Measurements from ENCODE around the gene BNIP5. TPM values are rescaled to one million over a fixed set of nuclear protein-coding genes. Genes with fewer than 3 reads are reported as not detected.
A peak's percentile ranks its signal among the peaks of the same experiment; 100 is the strongest.

Gene BNIP5
- total and polyA plus RNA-seq, 8 donors = 2.4 to 14.8 (median 4.6) TPM

DNA sequence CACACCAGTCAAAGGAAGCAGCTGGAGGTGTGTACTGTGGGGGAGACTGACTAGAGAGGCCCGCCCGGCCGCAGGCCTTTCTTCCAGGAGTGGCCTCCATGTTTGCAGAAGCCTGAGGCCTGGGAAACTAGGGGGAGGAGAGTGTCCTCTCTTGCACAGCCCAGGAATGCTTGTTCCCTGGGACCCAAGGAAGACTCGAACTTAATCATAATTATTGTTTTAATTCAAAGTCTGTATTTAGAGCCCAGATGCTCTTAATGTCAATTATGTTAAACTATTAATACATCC, 23.1 kb downstream of the BNIP5 start:
- intact Hi-C loops (cut with DNase I; ENCODE audit: low total_unique reads) = no loop called here

GRCh38 chr6:36312854-36313648, 23.6 kb downstream of the BNIP5 start:
- H3K4me3 ChIP-seq = no peak overlapping the region
- 53 to 75% (median 60%) methylated on average over 4 to 8 of the region's 8 CpGs for WGBS, 5 donors
- intact Hi-C loops (cut with DNase I; ENCODE audit: low total_unique reads) = no loop called here
- peaks cover 0 to 4% (median 0%) of the 10 kb centered on the region in 4 donors for H3K9me3 ChIP-seq
- TF ChIP-seq POLR2A (IDR thresholded peaks at IDR 0.05) = no peak
- TF ChIP-seq POLR2AphosphoS5 (IDR thresholded peaks at IDR 0.05) = no peak
- TF ChIP-seq EP300 (IDR thresholded peaks at IDR 0.05) = no peak
- TF ChIP-seq CTCF (IDR thresholded peaks at IDR 0.05) = no peak
- peak in 1 of 2 donors; percentile 44 for DNase-seq
- peaks cover 0 to 15% (median 0%) of the 10 kb centered on the region in 4 donors for H3K4me1 ChIP-seq
- no peak overlapping the region for H3K27ac ChIP-seq
- no peaks in the 10 kb centered on the region for H3K36me3 ChIP-seq
- no peaks in the 10 kb centered on the region for H3K27me3 ChIP-seq

More for the DNA sequence above, 23.1 kb downstream of the BNIP5 start:
- Histone ChIP-seq H3K4me1 (peaks cover 0 to 15% (median 0%) of the 10 kb centered on the region in 4 donors), H3K27ac (no peak overlapping the region), H3K27me3 (no peaks in the 10 kb centered on the region), H3K36me3 (no peaks in the 10 kb centered on the region), H3K4me3 (no peak overlapping the region), H3K9me3 (peaks cover 0 to 4% (median 0%) of the 10 kb centered on the region in 4 donors)
- WGBS, 5 donors = 84 to 93% (median 87%) methylated on average over 4 of the region's 4 CpGs
- TF ChIP-seq POLR2AphosphoS5 (IDR thresholded peaks at IDR 0.05) (no peak), POLR2A (IDR thresholded peaks at IDR 0.05) (no peak), EP300 (IDR thresholded peaks at IDR 0.05) (no peak), CTCF (IDR thresholded peaks at IDR 0.05) (no peak)
- DNase-seq = no peak

GRCh38 chr6:36309900-36310299, 26.8 kb downstream of the BNIP5 start:
- no peak overlapping the region for H3K27ac ChIP-seq
- no peak overlapping the region for H3K4me3 ChIP-seq
- peaks cover 0 to 4% (median 0%) of the 10 kb centered on the region in 4 donors for H3K9me3 ChIP-seq
- H3K4me1 ChIP-seq = peaks cover 0 to 15% (median 0%) of the 10 kb centered on the region in 4 donors
- intact Hi-C loops (cut with DNase I; ENCODE audit: low total_unique reads) = no loop called here
- H3K36me3 ChIP-seq = no peaks in the 10 kb centered on the region
- no peaks in the 10 kb centered on the region for H3K27me3 ChIP-seq
- TF ChIP-seq POLR2AphosphoS5 (IDR thresholded peaks at IDR 0.05) (no peak), POLR2A (IDR thresholded peaks at IDR 0.05) (no peak), EP300 (IDR thresholded peaks at IDR 0.05) (no peak), CTCF (IDR thresholded peaks at IDR 0.05) (no peak)
- no peak for DNase-seq
- WGBS, 5 donors = 93 to 100% (median 95%) methylated on average over 2 of the region's 2 CpGs

DNA sequence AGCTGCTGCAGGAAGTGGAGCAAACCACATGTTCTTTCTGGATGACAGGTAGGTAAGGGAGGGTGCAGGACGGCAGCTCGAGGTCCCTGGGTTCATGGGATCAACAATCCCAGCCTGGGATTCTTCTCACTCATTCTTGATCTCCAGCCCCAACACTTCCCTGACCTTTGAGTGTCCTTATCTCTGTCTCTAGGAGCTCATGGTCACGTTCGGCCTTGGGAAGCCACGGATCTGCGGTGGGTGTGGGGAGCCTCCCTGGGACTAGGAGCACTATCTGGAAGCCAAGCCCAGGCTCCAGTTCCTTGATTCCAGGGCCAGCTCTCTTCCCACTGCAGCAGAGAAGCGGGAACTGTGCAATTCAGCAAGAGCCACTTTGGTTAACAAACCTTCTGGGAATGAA, 27.5 kb downstream of the BNIP5 start:
- H3K9me3 ChIP-seq = peaks cover 0 to 4% (median 0%) of the 10 kb centered on the region in 4 donors
- intact Hi-C loops (cut with DNase I; ENCODE audit: low total_unique reads) = no loop called here
- no peak overlapping the region for H3K27ac ChIP-seq
- 52 to 62% (median 55%) methylated on average over 7 of the region's 7 CpGs for WGBS, 5 donors
- H3K4me3 ChIP-seq = no peak overlapping the region
- H3K4me1 ChIP-seq = peaks cover 0 to 15% (median 0%) of the 10 kb centered on the region in 4 donors
- TF ChIP-seq CTCF (IDR thresholded peaks at IDR 0.05) (no peak), EP300 (IDR thresholded peaks at IDR 0.05) (no peak), POLR2A (IDR thresholded peaks at IDR 0.05) (no peak), POLR2AphosphoS5 (IDR thresholded peaks at IDR 0.05) (no peak)
- no peak for DNase-seq
- no peaks in the 10 kb centered on the region for H3K36me3 ChIP-seq
- no peaks in the 10 kb centered on the region for H3K27me3 ChIP-seq

Data from stomach (tissue), 9 donors.